ENCODE results near the gene KITLG. TPM values are rescaled to one million over a fixed set of nuclear protein-coding genes. Genes with fewer than 3 reads are reported as not detected.

KITLG gene
- total and polyA plus RNA-seq, 12 donors, result 1.9 to 22.7 (median 9.5) TPM

DNA sequence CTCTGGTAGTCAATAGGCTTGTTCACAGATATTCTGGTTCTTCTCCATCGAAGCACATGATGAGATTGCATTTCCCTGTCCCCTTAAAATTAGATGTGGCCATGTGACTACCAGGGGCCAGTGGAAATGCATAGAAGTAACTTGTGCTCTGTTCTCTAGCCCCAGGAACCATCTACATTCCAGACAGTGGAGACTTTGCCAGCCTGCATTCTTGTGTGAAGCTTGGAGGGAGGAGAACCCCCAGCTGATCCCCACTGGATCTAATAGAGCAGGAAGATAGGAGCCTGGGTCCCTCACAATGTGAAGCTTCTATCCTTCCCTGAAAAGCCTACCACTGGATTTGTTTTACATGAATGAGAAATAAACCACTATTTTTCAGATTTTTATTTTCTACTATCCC, 130.1 kb downstream of the KITLG start:
- intact Hi-C loops (cut with DNase I), result no loop called here
- TF ChIP-seq POLR2A (IDR thresholded peaks at IDR 0.05), result no peak
- TF ChIP-seq, protein P1, sequence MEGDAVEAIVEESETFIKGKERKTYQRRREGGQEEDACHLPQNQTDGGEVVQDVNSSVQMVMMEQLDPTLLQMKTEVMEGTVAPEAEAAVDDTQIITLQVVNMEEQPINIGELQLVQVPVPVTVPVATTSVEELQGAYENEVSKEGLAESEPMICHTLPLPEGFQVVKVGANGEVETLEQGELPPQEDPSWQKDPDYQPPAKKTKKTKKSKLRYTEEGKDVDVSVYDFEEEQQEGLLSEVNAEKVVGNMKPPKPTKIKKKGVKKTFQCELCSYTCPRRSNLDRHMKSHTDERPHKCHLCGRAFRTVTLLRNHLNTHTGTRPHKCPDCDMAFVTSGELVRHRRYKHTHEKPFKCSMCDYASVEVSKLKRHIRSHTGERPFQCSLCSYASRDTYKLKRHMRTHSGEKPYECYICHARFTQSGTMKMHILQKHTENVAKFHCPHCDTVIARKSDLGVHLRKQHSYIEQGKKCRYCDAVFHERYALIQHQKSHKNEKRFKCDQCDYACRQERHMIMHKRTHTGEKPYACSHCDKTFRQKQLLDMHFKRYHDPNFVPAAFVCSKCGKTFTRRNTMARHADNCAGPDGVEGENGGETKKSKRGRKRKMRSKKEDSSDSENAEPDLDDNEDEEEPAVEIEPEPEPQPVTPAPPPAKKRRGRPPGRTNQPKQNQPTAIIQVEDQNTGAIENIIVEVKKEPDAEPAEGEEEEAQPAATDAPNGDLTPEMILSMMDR (IDR thresholded peaks at IDR 0.05), result no peak
- Histone ChIP-seq H3K27me3 (no peaks in the 10 kb centered on the region), H3K9me3 (replicated peaks in 1 of 3) (no peaks in the 10 kb centered on the region), H3K27ac (no peak overlapping the region), H3K36me3 (replicated peaks in 1 of 2) (no peaks in the 10 kb centered on the region), H3K4me1 (replicated peaks in 1 of 2) (no peaks in the 10 kb centered on the region), H3K4me3 (no peak overlapping the region)
- WGBS, 4 donors, result 68 to 93% (median 85%) methylated on average over 1 of the region's 1 CpG
- no peak for DNase-seq

DNA sequence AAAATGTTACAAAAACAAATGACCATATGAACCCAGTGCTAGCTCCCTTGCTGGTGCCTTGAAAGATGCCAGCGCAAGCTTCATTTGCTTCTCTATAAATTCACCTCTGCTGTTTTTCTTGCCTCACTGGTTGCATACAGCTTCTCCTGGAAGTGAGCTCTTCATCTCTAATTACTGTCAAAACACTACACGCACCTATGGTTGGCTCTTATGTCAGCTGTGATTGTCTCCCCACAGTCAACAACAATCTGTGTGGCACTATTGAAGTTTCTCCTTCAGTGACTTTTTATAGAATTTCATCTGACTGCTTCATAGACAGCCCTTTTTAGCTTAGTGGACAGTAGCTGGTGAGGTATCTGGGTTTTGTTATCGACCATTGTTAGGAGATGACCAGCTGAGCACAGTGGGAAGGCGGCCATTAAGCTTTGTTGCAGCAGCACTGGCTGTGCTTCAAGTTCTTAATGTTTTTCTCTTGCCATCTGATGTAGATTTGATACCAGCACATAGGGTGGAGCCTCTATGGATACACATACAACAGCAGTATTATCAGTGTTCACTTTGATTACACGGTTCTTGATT, 131.8 kb downstream of the KITLG start:
- no peak for DNase-seq
- Histone ChIP-seq H3K36me3 (replicated peaks in 1 of 2) (no peaks in the 10 kb centered on the region), H3K4me1 (replicated peaks in 1 of 2) (no peaks in the 10 kb centered on the region), H3K27me3 (no peaks in the 10 kb centered on the region), H3K27ac (no peak overlapping the region), H3K4me3 (no peak overlapping the region), H3K9me3 (replicated peaks in 1 of 3) (no peaks in the 10 kb centered on the region)
- TF ChIP-seq, protein P1 (IDR thresholded peaks at IDR 0.05), result no peak
- TF ChIP-seq POLR2A (IDR thresholded peaks at IDR 0.05), result no peak
- WGBS, 4 donors, result 82 to 90% (median 85%) methylated on average over 5 of the region's 5 CpGs
- intact Hi-C loops (cut with DNase I), result no loop called here

DNA sequence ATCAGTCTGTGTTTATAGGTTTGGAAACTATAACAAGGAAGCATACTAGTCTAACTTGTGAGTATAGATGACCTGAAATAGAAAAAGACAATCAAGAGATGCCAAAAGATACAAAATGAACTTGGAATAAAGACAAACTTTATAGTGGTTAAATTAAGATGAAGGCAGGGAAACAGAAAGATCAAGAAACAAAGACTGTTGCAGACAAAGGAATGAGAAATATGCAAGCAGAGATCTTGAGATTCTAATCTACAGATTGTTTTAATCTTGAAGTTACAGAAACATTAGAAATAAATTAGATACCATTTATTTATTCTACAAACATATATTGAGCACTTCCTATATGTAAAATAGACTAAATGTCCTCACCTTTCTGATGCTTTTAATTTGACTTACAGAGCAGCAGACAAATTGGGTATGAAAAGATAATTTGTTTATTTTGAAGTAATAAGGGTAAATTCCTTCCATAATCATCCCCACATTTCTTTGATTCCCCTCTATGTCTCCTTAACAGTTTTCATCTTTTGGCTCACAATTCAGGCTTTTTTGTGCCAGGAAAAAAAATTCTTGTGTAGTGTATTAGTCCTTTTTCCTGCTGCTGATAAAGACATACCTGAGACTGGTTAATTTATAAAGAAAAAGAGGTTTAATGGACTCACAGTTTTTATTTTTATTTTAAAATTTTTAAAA, 134.4 kb downstream of the KITLG start:
- no peak for TF ChIP-seq POLR2A (IDR thresholded peaks at IDR 0.05)
- TF ChIP-seq, protein P1 (IDR thresholded peaks at IDR 0.05), result no peak
- no peaks in the 10 kb centered on the region for H3K36me3 ChIP-seq (replicated peaks in 1 of 2)
- H3K27me3 ChIP-seq, result no peaks in the 10 kb centered on the region
- no peak for DNase-seq
- intact Hi-C loops (cut with DNase I), result no loop called here
- H3K4me1 ChIP-seq (replicated peaks in 1 of 2), result no peaks in the 10 kb centered on the region
- no peaks in the 10 kb centered on the region for H3K9me3 ChIP-seq (replicated peaks in 1 of 3)
- H3K27ac ChIP-seq, result no peak overlapping the region
- H3K4me3 ChIP-seq, result no peak overlapping the region

DNA sequence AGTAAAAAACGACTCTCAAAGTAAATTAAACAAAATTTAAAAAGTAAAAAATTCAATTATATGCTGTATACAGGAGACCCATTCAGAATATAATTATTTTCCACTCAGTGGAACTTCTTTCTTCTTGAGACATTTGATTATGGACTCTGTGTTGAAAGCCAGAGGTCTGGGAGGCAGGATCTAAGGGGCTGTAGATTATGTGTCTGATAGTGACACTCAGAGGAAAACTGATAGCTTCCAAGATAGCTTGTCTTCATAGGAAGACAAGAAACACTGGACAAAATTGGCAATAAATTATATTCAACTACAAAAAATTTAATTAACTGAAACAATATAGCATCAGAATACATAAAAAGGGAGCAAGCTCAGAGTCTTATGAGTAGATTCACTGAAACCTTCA, 135.8 kb downstream of the KITLG start:
- WGBS, 4 donors, result 54 to 73% (median 61%) methylated on average over 1 of the region's 1 CpG

More for the DNA sequence above, 135.8 kb downstream of the KITLG start:
- no peak for TF ChIP-seq POLR2A (IDR thresholded peaks at IDR 0.05)
- TF ChIP-seq, protein P1 (IDR thresholded peaks at IDR 0.05), result no peak
- H3K27me3 ChIP-seq, result no peaks in the 10 kb centered on the region
- no peaks in the 10 kb centered on the region for H3K4me1 ChIP-seq (replicated peaks in 1 of 2)
- DNase-seq, result no peak
- intact Hi-C loops (cut with DNase I), result no loop called here
- no peak overlapping the region for H3K4me3 ChIP-seq
- no peaks in the 10 kb centered on the region for H3K9me3 ChIP-seq (replicated peaks in 1 of 3)
- H3K36me3 ChIP-seq (replicated peaks in 1 of 2), result no peaks in the 10 kb centered on the region
- H3K27ac ChIP-seq, result no peak overlapping the region

Small RNA genes lying within 50 kb of the gene (small RNA-seq; reads per million reads assigned to genes)
- 0 to 0.08 reads per million in 2 donors for gene RNU1-117P

Data from adrenal gland (tissue), 12 donors.